Panc1 (cell line): ENCODE results near the gene IL12RB2.

Experiments
- SIN3A ChIP-seq: IDR thresholded peaks from 2 replicates; pipeline ENCODE4 v1.6.1; 2012; ENCODE audit warnings: low read depth, mild to moderate bottlenecking, low read length, moderate library complexity, borderline replicate concordance; ENCODE audit not compliant: insufficient read depth
- TF ChIP-seq, protein P1 (sequence below): fragments of 450-650 bp; IDR thresholded peaks from 2 replicates; pipeline ENCODE4 v1.5.1; 2017; ENCODE audit warnings: mild to moderate bottlenecking
- TF ChIP-seq, protein P2 (sequence below), 2 experiments: IDR thresholded peaks; 2 replicates each; pipeline ENCODE4 v1.6.1; 2011 to 2012; ENCODE audit warnings: low read depth in 2 of 2, control low read depth in 1 of 2, low read length in 1 of 2, mild to moderate bottlenecking in 1 of 2, moderate library complexity in 1 of 2; ENCODE audit not compliant: insufficient read depth in 1 of 2

DNA sequence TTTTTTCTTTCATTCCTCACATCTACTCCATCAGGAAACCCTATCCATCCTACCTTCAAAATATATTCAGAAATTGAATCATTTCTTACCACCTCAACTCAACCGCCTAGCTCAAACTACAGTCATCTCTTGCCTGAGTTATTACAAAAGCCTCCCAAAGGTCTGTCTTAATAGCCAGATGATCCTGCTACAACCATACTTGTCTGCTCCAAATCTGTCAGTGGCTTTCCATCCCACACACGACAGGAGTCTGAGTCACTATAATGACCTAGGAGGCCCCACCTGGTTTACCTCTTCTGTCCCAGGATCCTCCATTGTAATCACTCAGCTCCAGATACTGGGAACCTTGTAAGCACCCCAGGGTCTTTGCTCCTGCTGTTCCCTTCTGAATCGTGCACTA lies 37.1 kb upstream of the IL12RB2 start:
- TF ChIP-seq, protein P1, sequence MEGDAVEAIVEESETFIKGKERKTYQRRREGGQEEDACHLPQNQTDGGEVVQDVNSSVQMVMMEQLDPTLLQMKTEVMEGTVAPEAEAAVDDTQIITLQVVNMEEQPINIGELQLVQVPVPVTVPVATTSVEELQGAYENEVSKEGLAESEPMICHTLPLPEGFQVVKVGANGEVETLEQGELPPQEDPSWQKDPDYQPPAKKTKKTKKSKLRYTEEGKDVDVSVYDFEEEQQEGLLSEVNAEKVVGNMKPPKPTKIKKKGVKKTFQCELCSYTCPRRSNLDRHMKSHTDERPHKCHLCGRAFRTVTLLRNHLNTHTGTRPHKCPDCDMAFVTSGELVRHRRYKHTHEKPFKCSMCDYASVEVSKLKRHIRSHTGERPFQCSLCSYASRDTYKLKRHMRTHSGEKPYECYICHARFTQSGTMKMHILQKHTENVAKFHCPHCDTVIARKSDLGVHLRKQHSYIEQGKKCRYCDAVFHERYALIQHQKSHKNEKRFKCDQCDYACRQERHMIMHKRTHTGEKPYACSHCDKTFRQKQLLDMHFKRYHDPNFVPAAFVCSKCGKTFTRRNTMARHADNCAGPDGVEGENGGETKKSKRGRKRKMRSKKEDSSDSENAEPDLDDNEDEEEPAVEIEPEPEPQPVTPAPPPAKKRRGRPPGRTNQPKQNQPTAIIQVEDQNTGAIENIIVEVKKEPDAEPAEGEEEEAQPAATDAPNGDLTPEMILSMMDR, result no peak
- no peak for TF ChIP-seq SIN3A
- TF ChIP-seq, protein P2, sequence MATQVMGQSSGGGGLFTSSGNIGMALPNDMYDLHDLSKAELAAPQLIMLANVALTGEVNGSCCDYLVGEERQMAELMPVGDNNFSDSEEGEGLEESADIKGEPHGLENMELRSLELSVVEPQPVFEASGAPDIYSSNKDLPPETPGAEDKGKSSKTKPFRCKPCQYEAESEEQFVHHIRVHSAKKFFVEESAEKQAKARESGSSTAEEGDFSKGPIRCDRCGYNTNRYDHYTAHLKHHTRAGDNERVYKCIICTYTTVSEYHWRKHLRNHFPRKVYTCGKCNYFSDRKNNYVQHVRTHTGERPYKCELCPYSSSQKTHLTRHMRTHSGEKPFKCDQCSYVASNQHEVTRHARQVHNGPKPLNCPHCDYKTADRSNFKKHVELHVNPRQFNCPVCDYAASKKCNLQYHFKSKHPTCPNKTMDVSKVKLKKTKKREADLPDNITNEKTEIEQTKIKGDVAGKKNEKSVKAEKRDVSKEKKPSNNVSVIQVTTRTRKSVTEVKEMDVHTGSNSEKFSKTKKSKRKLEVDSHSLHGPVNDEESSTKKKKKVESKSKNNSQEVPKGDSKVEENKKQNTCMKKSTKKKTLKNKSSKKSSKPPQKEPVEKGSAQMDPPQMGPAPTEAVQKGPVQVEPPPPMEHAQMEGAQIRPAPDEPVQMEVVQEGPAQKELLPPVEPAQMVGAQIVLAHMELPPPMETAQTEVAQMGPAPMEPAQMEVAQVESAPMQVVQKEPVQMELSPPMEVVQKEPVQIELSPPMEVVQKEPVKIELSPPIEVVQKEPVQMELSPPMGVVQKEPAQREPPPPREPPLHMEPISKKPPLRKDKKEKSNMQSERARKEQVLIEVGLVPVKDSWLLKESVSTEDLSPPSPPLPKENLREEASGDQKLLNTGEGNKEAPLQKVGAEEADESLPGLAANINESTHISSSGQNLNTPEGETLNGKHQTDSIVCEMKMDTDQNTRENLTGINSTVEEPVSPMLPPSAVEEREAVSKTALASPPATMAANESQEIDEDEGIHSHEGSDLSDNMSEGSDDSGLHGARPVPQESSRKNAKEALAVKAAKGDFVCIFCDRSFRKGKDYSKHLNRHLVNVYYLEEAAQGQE (IDR thresholded peaks at IDR 0.05; ENCODE audit: insufficient read depth in 1 of 2, low read depth in 2 of 2, low read length in 1 of 2), result no peak
